Activated gamma-delta T cell treated with Interleukin-2 at 50 U/mL for 16 hours (primary cell): ENCODE results near the gene FNBP1.
"Not testable (repeated sequence)": the region's sequence is repeated elsewhere in the genome, so short reads cannot be mapped to it uniquely, and the experiment has no call there.

Source experiments
- DNase-seq: peaks from one replicate; pipeline ENCODE4 v3.0.0-alpha.2; 2020

Gene FNBP1

DNA sequence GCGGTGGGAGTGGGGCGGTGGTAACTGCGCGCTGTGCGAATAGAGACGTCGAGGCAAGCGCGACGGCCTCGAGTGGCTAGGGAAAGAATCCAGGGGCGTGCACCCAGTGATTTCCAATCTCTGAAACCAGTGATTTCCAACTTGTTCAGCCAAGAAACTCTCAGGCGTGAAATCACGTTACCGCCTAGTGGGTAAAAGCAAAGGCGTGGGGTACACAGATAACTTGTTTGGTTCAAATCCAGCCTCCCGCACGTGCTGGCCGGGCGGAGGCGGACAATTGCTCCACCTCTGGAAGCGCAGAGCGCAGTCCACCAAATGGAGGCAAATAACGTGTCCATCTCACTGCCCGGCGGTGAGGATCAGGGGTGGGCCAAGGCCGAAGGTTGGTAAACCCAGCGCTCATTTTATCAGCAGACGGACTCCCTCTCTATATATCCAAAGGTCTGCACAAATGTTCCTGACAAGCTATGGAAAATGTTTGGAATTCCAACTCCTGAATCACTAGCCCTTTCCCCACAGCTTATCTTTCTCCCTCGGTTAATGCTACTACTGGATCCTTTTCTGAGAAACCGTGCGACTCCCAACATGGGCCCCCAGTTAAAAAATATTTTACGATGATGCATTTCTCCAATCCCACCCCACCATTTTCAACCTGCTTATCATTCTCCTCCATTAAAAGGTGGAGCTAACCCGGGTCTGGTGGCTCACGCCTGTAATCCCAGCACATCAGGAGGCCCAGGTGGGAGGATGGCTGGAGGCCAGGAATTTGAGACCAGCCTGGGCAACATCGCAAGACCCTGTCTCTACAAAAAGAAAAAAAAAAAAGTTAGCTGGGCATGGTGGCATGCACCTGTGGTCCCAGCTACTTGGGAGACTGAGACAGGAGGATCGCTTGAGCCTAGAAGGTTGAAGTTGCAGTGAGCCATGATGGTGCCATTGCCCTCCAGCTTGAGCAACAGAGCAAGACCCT, 950 bp upstream of the FNBP1 start:
- no peak for DNase-seq

DNA sequence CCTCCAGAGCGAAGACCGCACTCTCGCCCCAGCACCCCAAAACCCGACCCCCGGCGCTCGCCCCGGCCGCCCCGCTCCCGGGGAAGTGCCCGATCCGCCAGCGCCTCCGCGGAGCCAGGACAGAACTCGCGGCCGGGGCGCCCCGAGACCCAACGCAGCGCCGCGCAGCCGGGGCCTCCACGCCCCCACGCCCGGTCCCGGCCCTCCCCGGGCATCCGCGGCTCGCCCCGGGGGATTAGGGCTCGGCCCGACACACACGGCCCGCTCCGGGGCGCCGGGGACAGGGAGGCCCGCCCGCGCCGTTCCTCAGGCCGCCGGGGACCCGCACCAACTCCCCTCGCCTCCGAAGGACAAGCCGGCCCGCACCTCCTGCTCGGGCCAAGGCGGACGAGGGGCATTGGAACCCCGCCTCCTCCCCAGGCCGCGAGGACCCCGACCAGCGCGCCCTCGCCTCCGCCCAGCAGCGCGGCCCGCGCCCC, 544 bp downstream of the FNBP1 start:
- no peak for DNase-seq

DNA sequence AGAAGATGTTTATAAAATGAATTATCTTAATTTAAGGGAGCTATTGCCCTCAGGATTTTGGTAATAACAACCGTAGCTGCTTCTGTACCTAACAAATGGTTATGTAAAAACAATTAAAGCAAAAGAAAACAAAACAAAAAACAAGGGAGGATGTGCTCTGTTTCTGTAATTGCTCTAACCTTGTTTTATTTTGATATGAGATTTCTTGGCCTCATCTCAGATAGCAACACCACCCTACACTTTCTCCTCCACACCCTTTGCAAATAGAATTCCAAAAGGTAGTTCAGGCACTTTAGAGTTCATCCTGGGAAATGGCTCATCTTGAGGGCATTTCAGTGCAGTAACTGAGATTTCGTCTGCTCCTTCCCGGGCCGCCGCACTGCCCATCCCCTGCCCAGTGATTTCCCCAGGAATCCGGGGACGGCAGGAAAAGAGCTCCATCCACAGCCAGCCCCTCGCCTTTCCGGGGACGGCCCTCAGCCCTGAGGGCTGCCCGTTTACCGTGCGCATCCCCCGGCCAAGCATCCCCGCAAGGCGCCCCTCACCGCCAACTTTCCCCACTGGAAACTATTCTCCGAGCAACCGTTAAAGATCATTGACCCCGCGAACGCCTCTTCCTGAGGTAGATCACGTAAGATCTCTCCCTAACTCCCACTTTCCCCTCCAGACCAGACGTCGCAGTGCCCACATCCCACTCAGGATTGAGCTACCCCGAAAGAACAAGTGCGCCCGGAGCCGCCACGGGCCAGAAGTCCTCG, 1.2 kb downstream of the FNBP1 start:
- DNase-seq = no peak

DNA sequence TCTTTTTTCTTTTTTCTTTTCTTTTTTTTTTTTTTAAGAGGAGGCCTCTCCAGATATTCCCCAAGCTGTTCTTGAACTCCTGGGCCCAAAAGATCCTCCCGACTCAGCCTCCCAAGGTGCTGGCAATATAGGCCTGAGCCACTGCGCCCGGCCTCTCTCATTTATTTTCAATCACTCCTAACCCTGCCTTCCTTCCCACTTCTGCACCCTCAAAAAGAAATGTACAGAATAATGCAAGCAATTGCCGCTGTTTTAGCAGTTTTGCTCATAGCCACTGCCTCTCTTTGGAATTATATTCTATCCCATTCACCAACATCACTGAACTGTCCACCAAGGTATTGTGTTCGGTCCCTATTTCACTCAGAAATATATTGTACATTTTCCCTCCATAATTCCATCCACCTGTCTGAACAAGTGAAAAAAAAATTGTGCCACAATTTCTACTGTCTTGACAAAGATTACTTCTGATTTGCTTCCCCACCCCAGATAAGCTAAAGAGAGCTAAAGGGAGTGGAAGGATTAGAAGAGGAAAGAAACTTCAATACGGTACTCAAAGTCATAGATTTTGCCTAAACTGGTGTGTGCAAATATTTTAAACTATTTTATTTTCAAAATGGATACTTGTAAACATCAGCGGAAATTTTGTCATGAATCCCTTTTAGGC, 1.9 kb downstream of the FNBP1 start:
- DNase-seq = no peak

DNA sequence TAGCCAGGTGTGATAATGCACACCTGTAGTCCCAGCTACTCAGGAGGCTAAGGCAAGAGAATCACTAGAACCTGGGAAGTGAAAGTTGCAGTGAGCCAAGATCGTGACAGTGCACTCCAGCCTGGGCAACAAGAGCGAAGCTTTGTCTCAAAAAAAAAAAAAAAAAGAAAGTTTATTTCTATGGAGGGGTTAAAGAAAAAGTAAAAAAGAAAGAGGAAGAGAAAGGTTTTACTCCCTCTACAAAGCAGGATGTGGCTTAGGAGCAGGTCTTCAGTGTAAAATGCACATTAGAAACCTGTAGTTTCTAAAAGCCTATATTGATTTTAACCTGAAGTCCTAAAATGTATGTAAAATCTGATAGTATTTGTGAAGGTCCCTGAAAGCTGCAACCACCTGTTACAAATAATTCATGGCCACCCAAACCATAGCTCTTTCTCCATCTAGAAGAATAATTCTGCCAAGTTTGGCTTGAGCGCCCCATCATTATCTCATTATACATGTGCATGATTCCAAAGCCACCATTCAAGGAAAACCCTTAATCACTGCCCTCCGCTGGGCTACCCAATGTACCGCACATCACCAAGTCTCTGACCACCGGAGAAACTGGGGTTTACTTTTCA, 3.4 kb downstream of the FNBP1 start:
- no peak for DNase-seq

DNA sequence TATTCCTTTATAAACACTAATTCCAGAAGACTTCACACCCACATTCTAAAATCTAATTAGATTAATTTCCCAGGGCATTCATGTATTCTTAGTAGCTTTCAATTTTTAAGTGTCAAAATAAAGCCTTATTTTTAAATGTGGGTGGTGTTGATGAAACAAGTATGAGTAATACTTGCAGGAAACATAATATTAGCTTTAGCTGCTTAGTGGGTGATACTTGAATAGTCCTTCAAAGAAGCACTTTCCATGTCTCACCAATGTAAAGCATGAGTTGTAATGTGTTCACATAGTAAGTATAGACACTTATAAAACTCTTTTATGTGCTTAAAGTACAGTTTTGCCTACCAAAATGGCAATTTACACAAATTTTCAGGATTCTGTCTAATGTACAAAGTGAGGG, 6.9 kb downstream of the FNBP1 start:
- no peak for DNase-seq

DNA sequence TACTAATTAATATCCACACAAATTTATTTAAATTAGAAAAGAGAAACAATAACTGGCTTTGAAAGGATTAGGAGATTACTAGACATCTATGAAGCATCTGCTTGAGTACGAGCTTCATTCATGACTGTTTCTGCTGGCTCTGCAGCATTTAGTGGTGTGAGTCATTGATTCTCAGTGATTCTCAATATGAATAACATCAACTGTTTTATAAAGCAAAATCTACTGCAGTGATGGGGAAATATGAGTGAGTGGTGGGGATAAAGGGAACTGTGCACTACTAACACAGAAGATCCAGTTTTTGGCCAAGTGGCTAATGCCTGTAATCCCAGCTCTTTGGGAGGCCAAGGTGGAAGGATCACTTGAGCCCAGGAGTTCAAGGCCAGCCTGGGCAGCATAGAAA, 8.4 kb downstream of the FNBP1 start:
- no peak for DNase-seq

DNA sequence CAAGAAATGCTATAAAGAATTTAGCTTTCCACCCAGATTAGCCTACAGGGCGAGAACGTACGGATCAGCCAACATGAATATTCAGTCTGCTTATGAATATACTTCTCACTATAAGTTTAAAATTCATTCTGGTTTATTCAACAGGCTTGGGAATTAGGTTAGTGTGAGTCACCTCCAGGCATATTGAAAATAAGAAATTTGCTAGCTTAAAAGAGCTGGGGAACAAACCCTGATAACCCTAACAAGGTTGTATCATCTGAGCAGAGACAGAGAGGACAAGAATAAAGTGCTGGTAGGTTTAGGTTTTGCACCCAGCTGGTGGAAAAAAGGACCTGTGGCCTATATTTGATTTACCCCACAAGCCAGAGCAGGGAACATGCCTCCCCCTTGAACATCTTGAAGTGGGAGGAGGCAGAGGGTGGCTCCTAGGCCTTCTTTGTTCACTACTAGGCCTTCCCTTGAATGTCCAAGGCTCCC, 12.3 kb downstream of the FNBP1 start:
- no peak for DNase-seq

DNA sequence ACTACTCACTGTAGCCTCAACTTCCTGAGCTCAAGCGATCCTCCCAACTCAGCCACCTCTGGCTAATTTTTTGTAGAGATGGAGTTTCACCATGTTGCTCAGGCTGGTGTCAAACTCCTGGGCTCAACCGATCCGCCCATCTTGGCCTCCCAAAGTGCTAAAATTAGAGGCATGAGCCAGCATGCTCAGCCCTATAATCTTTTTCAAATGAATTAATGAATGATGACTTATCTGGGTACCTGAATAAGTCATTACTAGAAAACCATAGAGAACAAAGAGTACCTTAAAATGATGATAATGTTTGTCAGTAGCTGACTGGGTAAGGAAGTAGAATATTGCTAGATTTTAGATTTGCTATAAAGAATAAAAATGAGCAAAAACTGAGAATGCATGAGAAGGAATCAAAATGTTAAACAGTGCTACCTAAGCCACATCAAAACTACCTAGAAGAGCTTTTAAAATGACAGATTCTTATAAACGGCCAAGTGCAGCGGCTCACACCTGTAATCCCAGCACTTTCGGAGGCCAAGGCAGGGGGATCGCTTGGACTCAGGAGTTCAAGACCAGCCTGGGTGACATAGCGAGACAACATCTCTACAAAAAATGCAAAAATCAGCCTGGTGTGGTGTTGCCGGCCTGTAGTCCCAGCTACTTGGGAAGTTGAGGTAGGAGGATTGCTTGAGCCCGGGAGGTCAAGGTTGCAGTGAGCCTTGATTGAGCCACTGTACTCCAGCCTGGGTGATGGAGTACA, 13.6 kb downstream of the FNBP1 start:
- DNase-seq = no peak

DNA sequence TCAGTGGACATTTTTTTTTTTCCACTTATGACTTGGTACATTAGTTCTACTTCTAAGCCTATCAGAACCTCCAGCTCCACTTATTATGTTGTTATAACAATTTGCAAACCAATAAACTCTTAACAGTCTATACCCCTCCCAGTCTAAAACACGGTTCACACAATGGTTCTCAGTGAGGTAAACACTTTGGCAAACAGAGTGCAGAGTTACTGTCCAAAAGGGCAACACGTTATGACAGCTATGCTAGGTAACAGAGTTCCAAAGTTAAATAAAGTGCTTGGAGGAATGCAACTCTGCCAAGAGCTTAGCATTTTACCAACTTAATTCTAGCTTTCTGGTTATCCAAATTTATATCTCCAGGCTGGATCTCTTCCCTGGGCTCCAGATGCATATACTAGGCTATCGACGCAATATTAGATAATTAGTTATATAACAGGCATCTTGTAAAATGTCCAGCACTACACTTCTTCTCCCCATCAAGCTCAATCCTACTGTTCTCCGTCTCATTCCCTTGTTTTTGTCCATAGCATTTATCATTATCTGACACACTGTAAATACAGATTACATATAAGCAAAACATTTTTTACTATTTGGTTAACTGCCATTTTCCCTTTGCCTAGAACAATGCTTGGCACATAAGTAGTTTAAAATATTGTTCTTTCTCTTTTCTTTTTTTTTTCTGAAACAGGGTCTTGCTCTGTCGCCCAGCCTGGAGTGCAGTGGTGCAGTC, 14.3 kb downstream of the FNBP1 start:
- DNase-seq = no peak

DNA sequence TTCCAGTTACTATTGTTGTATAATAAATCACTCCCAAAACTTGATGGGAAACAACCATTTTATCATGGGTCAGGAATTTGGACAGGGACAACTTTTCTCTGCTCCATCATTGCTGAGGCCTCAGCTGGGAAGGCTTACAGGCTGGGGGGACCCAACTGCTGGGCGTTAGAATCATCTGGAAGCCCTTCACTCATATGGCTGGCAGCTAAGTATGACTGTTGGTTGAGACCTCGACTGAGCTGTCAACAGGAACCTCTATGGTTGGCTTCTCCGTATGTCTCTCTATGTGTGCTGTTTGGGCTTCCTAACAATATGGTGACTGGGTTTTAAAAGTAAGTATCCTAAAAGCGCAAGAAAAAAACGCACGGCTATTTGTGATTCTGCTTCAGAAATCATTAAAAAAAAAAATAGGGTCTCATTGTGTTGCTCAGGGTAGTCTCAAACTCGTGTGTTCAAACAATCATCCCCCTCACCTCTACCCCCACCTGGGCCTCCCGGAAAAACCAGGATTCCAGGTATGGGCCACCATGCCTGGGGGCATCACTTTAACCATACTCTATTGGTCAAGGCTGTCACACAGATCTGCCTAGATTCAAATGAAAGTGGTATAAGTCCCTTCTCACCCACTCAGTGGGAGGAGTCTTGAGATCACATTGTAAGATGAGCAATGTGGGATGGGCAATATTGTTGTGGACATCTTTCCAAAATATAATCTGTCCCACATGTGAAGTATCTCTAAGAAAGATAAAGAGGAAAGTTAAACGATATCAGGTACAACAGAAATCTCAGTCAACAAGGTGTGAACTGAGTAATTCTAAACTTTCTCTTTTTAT, 15.2 kb downstream of the FNBP1 start:
- no peak for DNase-seq

DNA sequence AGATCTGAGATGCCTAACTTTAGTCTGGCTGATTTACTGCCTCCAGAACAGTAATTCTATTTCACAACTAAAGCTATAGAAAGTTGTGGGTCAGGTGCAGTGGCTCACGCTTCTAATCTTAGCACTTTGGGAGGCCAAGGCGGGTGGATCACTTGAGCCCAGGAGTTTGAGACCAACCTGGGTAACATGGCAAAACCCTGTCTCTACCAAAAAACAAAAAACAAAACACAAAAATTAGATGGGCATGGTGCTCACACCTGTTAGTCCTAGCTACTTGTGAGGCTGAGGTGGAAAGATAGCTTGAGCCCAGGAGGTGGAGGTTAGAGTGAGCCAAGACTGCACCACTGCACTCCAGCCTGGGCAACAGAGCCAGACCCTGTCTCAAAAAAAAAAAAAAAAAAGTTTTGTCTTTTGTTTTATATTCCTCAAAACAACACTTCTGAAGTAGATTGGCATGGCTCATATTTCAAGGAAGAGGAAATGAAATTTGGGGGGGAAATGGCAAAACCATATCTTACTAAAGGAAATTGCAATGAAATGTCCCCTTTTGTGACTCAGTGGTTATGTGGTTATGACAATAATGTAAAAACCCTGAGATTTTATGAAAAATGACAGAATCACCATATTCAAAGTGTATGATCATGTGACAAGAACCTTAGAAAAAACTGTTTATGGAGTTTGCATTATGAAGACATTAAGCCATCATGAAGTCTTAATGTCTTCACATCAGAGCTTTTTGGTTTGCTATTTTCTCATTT, 16.2 kb downstream of the FNBP1 start:
- no peak for DNase-seq

DNA sequence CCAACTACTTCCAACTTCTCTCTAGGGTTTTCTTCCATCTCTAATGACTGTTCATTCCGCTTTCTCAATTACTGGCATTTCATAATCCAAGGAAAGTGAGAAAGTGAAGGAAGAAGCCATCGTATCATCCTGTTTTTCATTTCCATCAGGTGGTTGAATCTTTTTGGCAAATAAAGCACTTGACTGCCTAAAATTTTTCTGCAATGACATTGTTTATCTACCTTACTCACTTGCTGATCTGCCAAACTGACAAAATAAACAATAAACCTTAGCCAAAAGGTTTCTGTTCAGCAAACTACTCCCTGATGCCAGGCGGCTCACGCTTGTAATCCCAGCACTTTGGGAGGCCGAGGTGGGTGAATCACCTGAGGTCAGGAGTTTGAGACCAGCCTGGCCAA, 18.4 kb downstream of the FNBP1 start:
- DNase-seq = no peak

DNA sequence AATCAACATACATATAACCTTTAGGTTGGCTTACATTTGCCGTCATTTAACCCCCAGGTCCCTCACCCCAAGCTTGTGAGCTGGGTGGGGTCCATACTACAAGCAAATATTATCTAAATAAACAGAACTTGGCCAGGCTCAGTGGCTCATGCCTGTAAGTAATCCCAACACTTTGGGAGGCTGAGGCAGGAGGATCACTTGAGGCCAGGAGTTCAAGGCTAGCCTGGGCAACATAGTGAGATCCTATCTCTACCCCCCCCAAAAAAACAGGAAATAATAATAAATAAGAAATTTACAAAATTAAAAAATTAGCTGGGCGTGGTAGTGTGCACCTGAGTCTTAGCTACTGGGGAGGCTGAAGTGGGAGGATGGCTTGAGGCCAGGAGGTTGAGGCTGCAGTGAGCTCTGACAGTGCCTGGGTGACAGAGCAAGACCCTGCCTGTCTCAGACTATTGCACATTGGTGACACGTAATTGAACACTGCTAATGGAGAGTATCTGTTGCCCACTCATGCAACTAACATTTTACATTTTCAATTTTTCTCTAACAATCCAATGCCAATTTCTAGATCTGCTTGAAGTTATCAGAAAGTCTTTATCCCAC, 18.9 kb downstream of the FNBP1 start:
- no peak for DNase-seq

DNA sequence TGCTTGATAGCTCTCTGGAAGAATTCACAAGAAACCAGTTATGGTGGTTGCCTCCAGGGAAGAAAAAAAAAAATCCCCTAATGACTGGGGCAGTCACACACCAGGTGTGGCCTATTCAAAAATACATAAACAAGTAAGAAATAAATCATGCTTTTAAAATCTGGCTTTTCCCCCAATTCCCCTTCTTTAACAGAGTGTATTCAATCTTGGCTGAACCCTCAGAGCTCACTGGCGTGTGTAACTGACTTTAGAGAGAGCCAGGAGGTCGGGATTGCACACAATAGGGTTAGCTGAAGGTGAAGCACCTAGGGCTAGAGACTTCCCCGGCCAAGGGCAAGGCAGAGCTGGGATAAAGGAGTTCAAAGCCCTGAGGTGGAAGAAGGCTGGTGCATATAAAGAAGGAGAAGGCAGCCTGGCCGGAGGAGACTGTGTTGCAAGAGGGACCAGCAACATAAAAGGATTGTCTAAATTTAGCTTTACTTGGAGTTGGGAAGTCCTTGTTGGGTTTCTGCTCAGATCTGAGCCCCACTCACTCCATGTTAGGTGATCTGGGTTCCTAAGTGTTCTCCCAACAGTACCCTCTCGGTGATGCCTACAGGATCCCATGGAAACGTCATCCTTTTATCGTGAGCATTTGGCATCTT, 19.7 kb downstream of the FNBP1 start:
- DNase-seq = no peak

DNA sequence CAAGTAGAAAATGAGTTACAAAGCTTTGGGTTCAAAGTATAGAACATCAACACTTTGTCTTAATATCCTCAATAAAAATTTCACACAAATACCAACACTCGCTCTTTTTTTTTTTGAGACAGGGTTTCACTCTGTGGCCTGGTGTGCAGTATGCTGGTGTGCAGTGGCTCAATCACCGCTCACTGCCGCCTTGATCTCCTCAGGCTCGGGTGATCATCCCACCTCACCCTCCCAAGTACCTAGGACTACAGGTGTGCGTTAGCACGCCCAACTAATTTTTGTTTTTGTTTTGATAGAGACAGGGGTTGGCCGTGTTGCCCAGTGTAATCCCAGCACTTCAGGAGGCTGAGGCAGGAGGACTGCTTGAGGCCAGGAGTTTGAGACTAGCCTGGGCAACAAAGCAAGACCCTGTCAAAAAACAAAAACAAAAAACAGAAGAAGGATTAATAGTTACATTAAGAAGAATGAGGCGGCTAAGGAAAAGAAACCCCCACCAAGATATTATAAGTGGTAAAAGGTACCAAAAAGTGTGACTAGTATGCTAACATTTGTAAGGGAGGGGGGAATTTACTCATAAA, 20.3 kb downstream of the FNBP1 start:
- no peak for DNase-seq

DNA sequence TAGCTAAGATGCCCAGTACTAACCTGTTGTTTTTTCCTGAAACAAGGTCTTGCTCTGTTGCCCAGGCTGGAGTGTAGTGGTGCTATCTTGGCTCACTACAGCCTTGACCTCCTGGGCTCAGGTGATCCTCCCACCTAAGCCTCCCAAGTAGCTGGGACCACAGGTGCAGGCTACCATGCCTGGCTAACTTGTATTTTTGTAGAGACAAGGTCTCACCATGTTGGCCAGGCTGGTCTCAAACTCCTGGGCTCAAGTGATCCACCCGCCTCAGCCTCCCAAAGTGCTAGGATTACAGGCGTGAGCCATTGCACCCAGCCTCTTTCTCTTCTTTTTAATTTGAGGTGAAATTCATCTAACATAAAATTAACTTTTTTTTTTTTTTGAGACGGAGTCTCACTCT, 21.1 kb downstream of the FNBP1 start:
- DNase-seq = not testable (repeated sequence)

DNA sequence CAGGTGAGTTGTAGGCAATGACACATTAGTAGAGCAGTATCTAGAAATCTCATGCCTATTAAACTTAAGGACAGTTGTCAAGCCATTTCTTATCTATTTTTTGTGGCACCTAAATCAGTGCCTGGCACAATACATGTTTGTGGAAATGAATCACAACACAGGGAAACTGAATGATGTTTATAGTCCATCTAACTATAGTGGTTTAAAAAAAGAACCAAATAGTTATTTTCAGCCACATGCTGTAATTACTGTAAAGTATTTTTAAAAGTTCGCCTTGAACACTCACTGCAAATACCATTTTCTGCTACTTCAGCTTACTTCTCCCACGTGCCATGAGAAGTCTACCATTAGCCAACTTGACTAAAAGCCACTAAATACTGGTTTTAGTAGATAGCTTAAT, 21.9 kb downstream of the FNBP1 start:
- DNase-seq = no peak
